HG02938 (cell line): ENCODE results near the gene ZFHX3.
"Not testable (repeated sequence)": the region's sequence is repeated elsewhere in the genome, so short reads cannot be mapped to it uniquely, and the experiment has no call there.

Experiments used
- ATAC-seq: cut with Tn5 transposase; IDR thresholded peaks from one replicate; pipeline ENCODE4 v1.9.1; 2021; ENCODE audit warnings: mild to moderate bottlenecking, moderate library complexity; ENCODE audit not compliant: unreplicated experiment

The ZFHX3 gene

GRCh38 chr16:73047536-73048291 lies at the start of gene ZFHX3:
ZFHX3 (minus strand) TSS chr16:73048128; CDS start chr16:72960145, 87,983 bp downstream.
- ATAC-seq = peak; percentile 66

- ATAC-seq = no peak
These were observed 48.6 kb upstream of the ZFHX3 start for GRCh38 chr16:73096510-73096909.

GRCh38 chr16:73095885-73096421 lies 48.0 kb upstream of the ZFHX3 start:
- no peak for ATAC-seq

GRCh38 chr16:73095142-73095820 lies 47.4 kb upstream of the ZFHX3 start:
- ATAC-seq = no peak

GRCh38 chr16:73094371-73094770 lies 46.4 kb upstream of the ZFHX3 start:
- ATAC-seq = no peak

- ATAC-seq = no peak
These were observed 45.5 kb upstream of the ZFHX3 start for GRCh38 chr16:73093146-73094144.

GRCh38 chr16:73092236-73092781 lies 44.4 kb upstream of the ZFHX3 start:
- no peak for ATAC-seq

- ATAC-seq = no peak
These were observed 43.2 kb upstream of the ZFHX3 start for GRCh38 chr16:73091174-73091573.

- ATAC-seq = no peak
These were observed 41.5 kb upstream of the ZFHX3 start for GRCh38 chr16:73089420-73089819.

GRCh38 chr16:73086108-73086507 lies 38.2 kb upstream of the ZFHX3 start:
- no peak for ATAC-seq

- ATAC-seq = no peak
These were observed 35.3 kb upstream of the ZFHX3 start for GRCh38 chr16:73083271-73083670.

- not testable (repeated sequence) for ATAC-seq
These were observed 34.7 kb upstream of the ZFHX3 start for GRCh38 chr16:73082634-73083051.

- no peak for ATAC-seq
These were observed 33.0 kb upstream of the ZFHX3 start for GRCh38 chr16:73080931-73081330.

- no peak for ATAC-seq
These were observed 28.4 kb upstream of the ZFHX3 start for GRCh38 chr16:73076324-73076810.

GRCh38 chr16:73074382-73074781 lies 26.5 kb upstream of the ZFHX3 start:
- no peak for ATAC-seq

- ATAC-seq = not testable (repeated sequence)
These were observed 24.1 kb upstream of the ZFHX3 start for GRCh38 chr16:73072051-73072450.

GRCh38 chr16:73071131-73071940 lies 23.4 kb upstream of the ZFHX3 start:
- no peak for ATAC-seq

- no peak for ATAC-seq
These were observed 21.8 kb upstream of the ZFHX3 start for GRCh38 chr16:73069581-73070262.
